GM19467 (cell line): ENCODE measurements around the gene RREB1.

ENCODE experiments used
- ATAC-seq: cut with Tn5 transposase; IDR thresholded peaks from one replicate; pipeline ENCODE4 v1.9.1; 2021; ENCODE audit warnings: mild to moderate bottlenecking, moderate library complexity; ENCODE audit not compliant: unreplicated experiment

Gene RREB1

GRCh38 chr6:7124114-7124513, 16.4 kb downstream of the RREB1 start:
- ATAC-seq = no peak

- ATAC-seq = no peak
Observed at GRCh38 chr6:7124636-7125035, 16.9 kb downstream of the RREB1 start.

DNA sequence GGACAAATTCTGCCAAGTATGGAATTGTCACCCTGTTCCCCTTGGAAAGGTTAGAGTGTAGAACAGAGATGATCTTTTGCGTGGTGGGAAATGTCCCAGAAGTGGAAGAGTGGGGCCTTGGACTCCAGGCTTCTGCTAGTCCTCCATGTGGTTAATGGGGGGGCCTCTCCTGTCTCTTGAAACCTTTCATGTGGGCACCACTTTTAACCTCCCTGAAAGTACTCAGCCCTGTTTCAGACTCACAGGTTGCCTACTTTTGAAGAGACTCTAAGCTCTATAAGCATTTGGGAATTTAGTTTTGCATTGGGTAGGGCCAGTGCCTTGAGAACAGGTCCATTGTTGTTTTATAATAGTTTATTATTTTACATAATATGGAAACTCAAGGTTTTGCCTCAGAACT, 17.5 kb downstream of the RREB1 start:
- no peak for ATAC-seq

- ATAC-seq = no peak
Observed at GRCh38 chr6:7126754-7127153, 19.0 kb downstream of the RREB1 start.

GRCh38 chr6:7127680-7128079, 19.9 kb downstream of the RREB1 start:
- no peak for ATAC-seq

GRCh38 chr6:7129360-7129759, 21.6 kb downstream of the RREB1 start:
- no peak for ATAC-seq

DNA sequence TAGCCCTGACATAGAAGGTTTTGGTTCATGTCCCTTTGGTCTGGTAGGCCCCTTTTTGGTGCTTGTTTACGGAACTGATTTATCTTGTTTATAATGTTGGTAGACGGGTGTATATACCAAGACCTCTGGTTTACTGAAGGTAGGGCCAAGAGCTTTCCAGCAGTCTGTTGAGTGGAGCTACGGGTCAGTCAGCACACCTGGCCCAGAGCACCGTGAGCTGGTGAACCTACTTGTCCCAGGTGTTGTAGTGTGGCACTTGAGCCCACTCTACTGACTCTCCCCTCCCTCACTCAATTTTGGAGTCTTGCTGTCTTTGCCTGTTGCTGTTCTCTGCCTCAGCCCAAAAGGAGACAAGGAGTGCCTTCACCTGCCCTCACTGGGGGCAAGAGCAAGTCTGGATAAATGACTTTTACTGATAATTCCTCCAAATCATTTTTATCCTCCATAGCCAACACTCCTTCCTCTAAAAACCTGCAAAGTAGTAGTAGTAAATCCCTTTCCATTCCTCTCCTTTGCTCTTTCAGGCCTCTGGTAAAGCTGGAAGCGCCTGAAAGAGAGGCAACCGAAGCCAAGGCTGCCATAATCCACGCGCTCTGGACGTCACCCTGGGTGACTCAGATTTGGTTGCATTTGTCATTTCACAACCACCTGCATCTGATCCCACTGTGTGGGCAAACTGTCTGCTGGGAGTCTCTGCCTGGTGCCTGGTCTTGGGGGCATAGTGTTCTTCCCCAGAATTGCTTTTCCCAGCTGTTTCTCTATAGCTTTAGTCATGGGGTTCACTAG, 22.2 kb downstream of the RREB1 start:
- no peak for ATAC-seq

- ATAC-seq = no peak
Observed at GRCh38 chr6:7131390-7131789, 23.6 kb downstream of the RREB1 start.

GRCh38 chr6:7132398-7133035, 24.8 kb downstream of the RREB1 start:
- ATAC-seq = no peak

GRCh38 chr6:7134999-7135745, 27.4 kb downstream of the RREB1 start:
- ATAC-seq = no peak

- no peak for ATAC-seq
Observed at GRCh38 chr6:7135755-7136154, 28.0 kb downstream of the RREB1 start.

- ATAC-seq = peak; percentile 43
Observed at GRCh38 chr6:7136859-7137334, 29.1 kb downstream of the RREB1 start.

GRCh38 chr6:7137335-7138045, 29.7 kb downstream of the RREB1 start:
- ATAC-seq = peak; percentile 33

- ATAC-seq = no peak
Observed at GRCh38 chr6:7138046-7138531, 30.3 kb downstream of the RREB1 start.

DNA sequence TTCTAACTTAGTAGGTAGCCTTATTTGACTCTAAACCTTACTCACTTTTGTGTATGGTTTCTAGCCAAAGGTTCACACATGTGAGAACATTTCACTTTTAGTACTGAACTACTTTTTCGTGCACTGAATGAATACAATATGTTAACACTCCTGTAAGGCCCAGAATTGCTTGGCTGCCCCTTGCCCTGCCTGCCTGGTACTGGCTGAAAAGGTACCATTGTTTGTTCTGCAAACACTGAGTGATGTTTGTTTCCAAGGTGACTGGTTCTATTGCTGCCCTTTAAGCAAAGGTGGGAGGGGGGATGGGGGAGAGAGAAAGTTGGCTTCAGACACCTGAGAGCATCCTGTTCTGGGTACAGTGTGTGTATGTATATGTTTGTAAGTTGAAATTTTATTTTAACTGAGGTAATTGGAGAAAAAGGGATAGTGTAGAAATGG, 31.2 kb downstream of the RREB1 start:
- ATAC-seq = no peak

DNA sequence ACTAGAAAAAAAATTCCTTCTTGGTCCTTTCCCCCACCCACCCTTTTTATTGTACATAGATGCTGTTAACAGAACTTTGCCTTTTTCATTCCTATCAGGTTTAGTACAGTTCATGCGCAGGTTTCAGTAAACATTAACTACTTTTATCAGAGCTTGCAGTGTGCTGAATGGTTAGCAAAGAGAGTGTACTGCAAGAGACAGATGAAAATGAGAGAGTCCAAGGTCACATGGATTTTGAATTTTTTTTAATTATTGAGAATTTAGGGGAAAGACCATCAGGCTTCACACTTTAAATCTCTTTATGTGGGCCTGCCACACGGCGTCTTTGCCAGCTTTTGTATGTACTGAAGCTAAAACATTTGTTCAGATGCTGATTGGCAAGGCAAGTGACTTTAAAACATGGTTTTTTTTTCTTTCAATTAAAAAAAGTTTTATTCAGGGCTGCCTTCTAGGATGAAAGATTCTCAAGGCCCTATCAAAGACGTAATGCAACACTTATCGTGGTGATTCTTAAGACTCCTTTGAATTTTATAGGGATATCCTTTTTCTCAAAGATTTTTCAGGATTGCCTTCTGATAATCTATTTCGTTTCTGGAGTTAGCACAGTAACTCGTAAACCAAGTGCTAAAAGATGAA, 32.2 kb downstream of the RREB1 start:
- no peak for ATAC-seq

DNA sequence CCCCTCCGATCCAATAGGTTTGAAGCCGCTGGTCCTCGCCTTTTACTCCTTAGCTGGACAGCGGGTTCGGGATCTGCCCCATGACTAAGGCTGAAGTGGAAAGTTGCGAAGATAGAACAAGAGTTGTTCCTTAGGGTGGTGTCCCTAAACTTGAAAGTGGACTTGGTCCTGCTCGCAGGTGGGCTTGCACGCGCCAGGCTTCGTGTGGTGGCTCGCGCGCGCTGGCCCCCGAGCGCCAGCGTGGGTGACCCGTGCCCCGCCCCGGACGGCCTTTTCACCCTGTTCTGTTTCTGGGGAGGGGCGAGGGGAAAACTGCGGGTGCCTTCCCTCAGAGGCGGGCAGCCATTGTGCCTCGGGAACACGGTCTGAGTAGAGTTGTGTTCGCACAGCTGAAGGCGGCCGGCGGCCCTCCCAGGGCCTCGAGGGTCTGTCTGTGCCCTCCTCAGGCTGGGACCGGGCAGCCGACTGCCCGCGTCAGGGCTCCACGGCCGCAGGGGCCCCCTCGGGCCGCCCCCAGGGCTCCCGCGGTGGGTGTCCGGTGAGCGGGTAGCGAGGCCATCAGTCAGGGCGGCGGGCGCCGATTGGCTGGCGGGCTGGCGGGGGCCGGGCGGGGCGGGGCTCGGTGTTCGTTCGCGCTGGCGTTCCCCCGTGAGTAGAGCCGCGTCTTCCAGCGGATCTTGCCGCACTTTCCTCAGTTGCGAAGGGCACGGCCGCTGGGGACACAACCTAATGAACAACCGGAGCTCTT, 33.0 kb downstream of the RREB1 start:
- peak; percentile 46 for ATAC-seq

DNA sequence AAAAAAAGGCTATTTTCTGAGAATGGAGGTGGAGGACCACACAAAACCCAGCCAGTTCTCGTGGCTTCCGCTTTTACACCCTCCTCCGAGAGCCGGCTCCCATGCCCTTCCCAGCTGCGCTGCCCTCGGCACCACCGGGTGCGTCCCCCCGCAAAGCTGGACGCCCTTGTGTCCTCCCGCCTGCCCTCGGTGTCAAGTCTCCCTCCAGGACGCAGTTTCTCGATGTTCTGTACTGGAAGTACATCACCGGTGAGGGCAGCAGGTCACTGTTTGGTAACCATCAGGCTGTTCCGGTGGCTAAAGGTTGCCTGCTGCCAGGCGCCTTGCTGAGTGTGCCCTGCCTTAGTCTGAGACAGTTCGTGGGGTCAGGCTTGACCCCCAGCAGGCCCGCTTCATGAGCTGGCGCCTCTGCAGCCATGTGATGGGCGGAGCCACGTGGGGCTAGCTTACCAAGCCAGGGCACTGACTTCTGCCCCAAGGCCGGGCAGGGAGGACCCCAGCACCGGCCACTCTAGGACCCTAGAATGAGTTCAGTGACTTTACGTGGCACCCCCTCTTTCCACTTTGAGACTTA, 34.6 kb downstream of the RREB1 start:
- ATAC-seq = no peak

GRCh38 chr6:7142918-7143475, 35.2 kb downstream of the RREB1 start:
- no peak for ATAC-seq
